PFSK-1 (cell line): ENCODE data around the gene SETD2.

ENCODE experiments used
- POLR2AphosphoS5 ChIP-seq: IDR thresholded peaks from 2 replicates; pipeline ENCODE4 v1.6.1; 2012; ENCODE audit warnings: low read depth, mild to moderate bottlenecking, control low read depth, low read length, moderate library complexity
- TAF1 ChIP-seq: IDR thresholded peaks from 2 replicates; pipeline ENCODE4 v1.6.1; 2012; ENCODE audit warnings: low read length, control low read depth, borderline replicate concordance; ENCODE audit not compliant: insufficient read depth
- TF ChIP-seq, protein P1 (sequence below), 2 experiments: IDR thresholded peaks; 2 replicates each; pipeline versions ENCODE4 v1.6.1 to v1.8.0; 2011 to 2012; ENCODE audit warnings: low read depth in 2 of 2, low read length in 2 of 2, control low read depth in 1 of 2, inconsistent platforms in 1 of 2, mild to moderate bottlenecking in 1 of 2, moderate library complexity in 1 of 2; ENCODE audit not compliant: insufficient read depth in 1 of 2

DNA sequence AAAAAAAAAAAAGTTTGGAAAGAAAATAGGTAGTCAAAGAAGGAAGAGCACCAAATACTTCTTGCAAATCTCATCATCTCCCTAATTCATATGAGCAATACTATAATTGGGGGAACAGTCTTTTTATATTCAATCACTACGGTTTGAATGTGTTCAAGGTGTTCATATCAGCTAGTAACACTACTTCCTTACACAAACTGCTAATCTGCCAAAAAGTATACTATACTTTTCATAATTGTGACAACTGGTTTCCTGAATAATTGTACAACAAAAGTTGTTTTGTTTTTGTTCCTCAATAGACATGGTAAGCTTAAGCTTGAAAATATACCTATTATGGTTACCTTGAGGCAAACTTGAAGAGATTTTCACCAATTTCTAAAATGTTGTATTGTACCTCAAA lies 12.1 kb downstream of the SETD2 start:
- TF ChIP-seq POLR2AphosphoS5 (no peak), TAF1 (no peak)
- TF ChIP-seq, protein P1, sequence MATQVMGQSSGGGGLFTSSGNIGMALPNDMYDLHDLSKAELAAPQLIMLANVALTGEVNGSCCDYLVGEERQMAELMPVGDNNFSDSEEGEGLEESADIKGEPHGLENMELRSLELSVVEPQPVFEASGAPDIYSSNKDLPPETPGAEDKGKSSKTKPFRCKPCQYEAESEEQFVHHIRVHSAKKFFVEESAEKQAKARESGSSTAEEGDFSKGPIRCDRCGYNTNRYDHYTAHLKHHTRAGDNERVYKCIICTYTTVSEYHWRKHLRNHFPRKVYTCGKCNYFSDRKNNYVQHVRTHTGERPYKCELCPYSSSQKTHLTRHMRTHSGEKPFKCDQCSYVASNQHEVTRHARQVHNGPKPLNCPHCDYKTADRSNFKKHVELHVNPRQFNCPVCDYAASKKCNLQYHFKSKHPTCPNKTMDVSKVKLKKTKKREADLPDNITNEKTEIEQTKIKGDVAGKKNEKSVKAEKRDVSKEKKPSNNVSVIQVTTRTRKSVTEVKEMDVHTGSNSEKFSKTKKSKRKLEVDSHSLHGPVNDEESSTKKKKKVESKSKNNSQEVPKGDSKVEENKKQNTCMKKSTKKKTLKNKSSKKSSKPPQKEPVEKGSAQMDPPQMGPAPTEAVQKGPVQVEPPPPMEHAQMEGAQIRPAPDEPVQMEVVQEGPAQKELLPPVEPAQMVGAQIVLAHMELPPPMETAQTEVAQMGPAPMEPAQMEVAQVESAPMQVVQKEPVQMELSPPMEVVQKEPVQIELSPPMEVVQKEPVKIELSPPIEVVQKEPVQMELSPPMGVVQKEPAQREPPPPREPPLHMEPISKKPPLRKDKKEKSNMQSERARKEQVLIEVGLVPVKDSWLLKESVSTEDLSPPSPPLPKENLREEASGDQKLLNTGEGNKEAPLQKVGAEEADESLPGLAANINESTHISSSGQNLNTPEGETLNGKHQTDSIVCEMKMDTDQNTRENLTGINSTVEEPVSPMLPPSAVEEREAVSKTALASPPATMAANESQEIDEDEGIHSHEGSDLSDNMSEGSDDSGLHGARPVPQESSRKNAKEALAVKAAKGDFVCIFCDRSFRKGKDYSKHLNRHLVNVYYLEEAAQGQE (IDR thresholded peaks at IDR 0.05; ENCODE audit: insufficient read depth in 1 of 2, low read depth in 2 of 2, low read length in 2 of 2) = no peak
